ENCODE results near the gene HS1BP3. TPM values are rescaled to one million over a fixed set of nuclear protein-coding genes. Genes with fewer than 3 reads are reported as not detected.

HS1BP3 gene
- total and polyA plus RNA-seq, 9 of the 15 experiments (the other 6 are each of a cell fraction or from before 2014, with no cell fraction given): 0.41 to 8.3 (median 5.9) TPM

DNA sequence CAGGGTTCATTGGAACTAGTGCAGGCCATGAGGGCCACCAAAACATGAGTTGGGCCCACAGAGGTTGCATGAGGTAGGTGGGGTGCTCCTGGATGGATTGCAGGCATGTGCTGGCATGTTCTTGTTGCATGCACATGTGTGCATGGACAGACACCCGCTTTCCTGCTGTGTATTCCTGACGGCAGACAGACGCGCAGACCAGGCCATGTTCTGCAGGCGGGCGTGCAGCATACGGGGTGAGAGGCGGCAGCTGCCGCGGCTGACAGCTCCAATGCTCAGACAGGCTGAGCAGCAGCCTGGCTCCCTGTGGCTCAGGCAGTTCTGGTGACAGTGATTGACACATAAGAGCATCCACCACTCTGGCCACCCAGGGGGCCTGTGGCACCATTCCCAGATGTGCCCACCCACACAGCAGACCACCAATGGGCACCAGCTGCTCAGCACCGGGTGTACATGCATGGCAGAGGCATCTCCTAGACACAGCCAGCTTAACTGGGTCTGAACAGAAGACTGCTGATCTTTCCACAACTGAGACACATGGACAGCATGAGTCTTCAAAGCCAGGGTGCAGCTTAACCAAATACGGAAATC lies 21.2 kb downstream of the HS1BP3 start:
- no peak overlapping the region for H3K27ac ChIP-seq (ENCODE audit: extremely low read depth, low read depth, low read length)
- no peak overlapping the region for H3K9ac ChIP-seq (ENCODE audit: insufficient read depth in 1 of 2, low read depth in 2 of 2, low read length in 2 of 2)
- H3K4me3 ChIP-seq: no peak overlapping the region
- BruUV-seq (replicated peaks): no TSS peak
- 38% methylated on average over 10 of the region's 12 CpGs for WGBS (ENCODE audit: insufficient coverage, low coverage, missing lambda C conversion rate)
- no peaks in the 10 kb centered on the region for H3K9me3 ChIP-seq (replicated peaks; ENCODE audit: control insufficient read depth, insufficient read depth, low read depth, low read length)
- no peak overlapping the region for H3K4me2 ChIP-seq (ENCODE audit: insufficient read depth, low read length)
- ChIA-PET POLR2A (interaction anchor here (1.0 kb wide), 1 partner anchor 12 kb away, joined by 3 read pairs; no protein-coding TSS in a partner anchor), CTCF (ENCODE audit: low intra/inter-chr PET ratio) (interaction anchor here (0.7 kb wide), 1 partner anchor 617 kb away, joined by 3 read pairs; no protein-coding TSS in a partner anchor)
- TF ChIP-seq ZNF133 (CRISPR knock-in tag; IDR thresholded peaks at IDR 0.05): no peak
- TF ChIP-seq, protein P1, sequence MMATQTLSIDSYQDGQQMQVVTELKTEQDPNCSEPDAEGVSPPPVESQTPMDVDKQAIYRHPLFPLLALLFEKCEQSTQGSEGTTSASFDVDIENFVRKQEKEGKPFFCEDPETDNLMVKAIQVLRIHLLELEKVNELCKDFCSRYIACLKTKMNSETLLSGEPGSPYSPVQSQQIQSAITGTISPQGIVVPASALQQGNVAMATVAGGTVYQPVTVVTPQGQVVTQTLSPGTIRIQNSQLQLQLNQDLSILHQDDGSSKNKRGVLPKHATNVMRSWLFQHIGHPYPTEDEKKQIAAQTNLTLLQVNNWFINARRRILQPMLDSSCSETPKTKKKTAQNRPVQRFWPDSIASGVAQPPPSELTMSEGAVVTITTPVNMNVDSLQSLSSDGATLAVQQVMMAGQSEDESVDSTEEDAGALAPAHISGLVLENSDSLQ (IDR thresholded peaks at IDR 0.05): 0 out of 2 replicates have a peak, but pooled peaks have one; percentile 26
- no peak overlapping the region for H2AFZ ChIP-seq (ENCODE audit: low read depth, low read length)
- H3K36me3 ChIP-seq (ENCODE audit: control insufficient read depth, insufficient read depth, low read length): no peaks in the 10 kb centered on the region
- peaks cover 0 to 11% of the 10 kb centered on the region in 2 experiments; a peak in 1 of 5 replicates for H3K27me3 ChIP-seq (ENCODE audit: control insufficient read depth in 2 of 2, insufficient read depth in 2 of 2, low read length in 2 of 2)
- H3K79me2 ChIP-seq (ENCODE audit: control insufficient read depth, insufficient read depth, low read length): no peaks in the 10 kb centered on the region
- H3K4me1 ChIP-seq (replicated peaks in 1 of 2; ENCODE audit: control insufficient read depth in 2 of 2, insufficient read depth in 2 of 2, low read length in 2 of 2): peaks cover 0 to 5% of the 10 kb centered on the region in 2 experiments; a peak in 1 of 5 replicates
- in situ Hi-C loops (cut with MboI) (loop anchor here (10.0 kb wide), 1 partner anchor 535 kb away; no protein-coding TSS in a partner anchor), intact Hi-C loops (cut with micrococcal nuclease) (loop anchor here (10.0 kb wide), 1 partner anchor 375 kb away; no protein-coding TSS in a partner anchor)
- DNase-seq (ENCODE audit: extremely low read depth in 1 of 4, low spot score in 3 of 4): no peak
- no peak for ATAC-seq
- no peak for FAIRE-seq
- H4K20me1 ChIP-seq (replicated peaks; ENCODE audit: control insufficient read depth, insufficient read depth, low read length): no peaks in the 10 kb centered on the region
- H3K9me1 ChIP-seq (ENCODE audit: control insufficient read depth, insufficient read depth, low read length): no peaks in the 10 kb centered on the region

- CTCF ChIA-PET (ENCODE audit: low intra/inter-chr PET ratio): no interaction called here
- ATAC-seq (no peak), DNase-seq (ENCODE audit: extremely low read depth in 1 of 4, low spot score in 3 of 4) (no peak), FAIRE-seq (no peak)
- Histone ChIP-seq H3K9me3 (replicated peaks; ENCODE audit: control insufficient read depth, insufficient read depth, low read depth, low read length) (no peaks in the 10 kb centered on the region), H3K9me1 (ENCODE audit: control insufficient read depth, insufficient read depth, low read length) (no peaks in the 10 kb centered on the region), H3K36me3 (ENCODE audit: control insufficient read depth, insufficient read depth, low read length) (no peaks in the 10 kb centered on the region), H3K4me1 (replicated peaks in 1 of 2; ENCODE audit: control insufficient read depth in 2 of 2, insufficient read depth in 2 of 2, low read length in 2 of 2) (peaks cover 0 to 5% of the 10 kb centered on the region in 2 experiments; a peak in 1 of 5 replicates), H3K4me3 (no peak overlapping the region), H3K9ac (ENCODE audit: insufficient read depth in 1 of 2, low read depth in 2 of 2, low read length in 2 of 2) (no peak overlapping the region), H2AFZ (ENCODE audit: low read depth, low read length) (no peak overlapping the region), H3K4me2 (ENCODE audit: insufficient read depth, low read length) (no peak overlapping the region), H3K27ac (ENCODE audit: extremely low read depth, low read depth, low read length) (no peak overlapping the region), H4K20me1 (replicated peaks; ENCODE audit: control insufficient read depth, insufficient read depth, low read length) (no peaks in the 10 kb centered on the region), H3K79me2 (ENCODE audit: control insufficient read depth, insufficient read depth, low read length) (no peaks in the 10 kb centered on the region), H3K27me3 (ENCODE audit: control insufficient read depth in 2 of 2, insufficient read depth in 2 of 2, low read length in 2 of 2) (peaks cover 0 to 11% of the 10 kb centered on the region in 2 experiments; a peak in 1 of 5 replicates)
- no TSS peak for BruUV-seq (replicated peaks)
- 5% methylated on average over 3 of the region's 6 CpGs for WGBS (ENCODE audit: insufficient coverage, low coverage, missing lambda C conversion rate)
- POLR2A ChIA-PET: interaction anchor here (1.0 kb wide), 1 partner anchor 11 kb away, joined by 3 read pairs; no protein-coding TSS in a partner anchor
- intact Hi-C loops (cut with micrococcal nuclease) (no loop called here), in situ Hi-C loops (cut with MboI) (no loop called here)
- TF ChIP-seq CCAR2 (IDR thresholded peaks at IDR 0.05; ENCODE audit: low read depth, low read length): no peak
These were observed 21.7 kb downstream of the HS1BP3 start for GRCh38 chr2:20629181-20629580.
